Activated T-helper 2 cell treated with anti-CD3 and anti-CD28 coated beads, Interferon-gamma antibody, Interleukin-2, Interleukin-4, amounts not matched to agents 10 μg/mL and 5 μg/mL and 100 μg/mL, durations not matched to agents 14 hours and 24 hours and 36 hours (primary cell): ENCODE measurements around the gene LSM2. TPM values are rescaled to one million over a fixed set of nuclear protein-coding genes. Genes with fewer than 3 reads are reported as not detected.
"Not testable (repeated sequence)": the region's sequence is repeated elsewhere in the genome, so short reads cannot be mapped to it uniquely, and the experiment has no call there.

Experiments used
- DNase-seq: peaks from one replicate; pipeline ENCODE4 v3.0.0; 2021; ENCODE audit warnings: low spot score
- H3K27ac Mint-ChIP-seq: one replicate; pipeline ENCODE4 v1.8.0; 2021; ENCODE audit warnings: mixed read lengths
- H3K27me3 Mint-ChIP-seq: one replicate; pipeline ENCODE4 v1.8.0; 2021; ENCODE audit warnings: low read depth, mixed read lengths
- H3K36me3 Mint-ChIP-seq: one replicate; pipeline ENCODE4 v1.8.0; 2021; ENCODE audit warnings: low read depth, mixed read lengths
- H3K4me1 Mint-ChIP-seq: one replicate; pipeline ENCODE4 v1.8.0; 2021; ENCODE audit warnings: low read depth, mixed read lengths
- H3K4me3 Mint-ChIP-seq: one replicate; pipeline ENCODE4 v1.8.0; 2021; ENCODE audit warnings: low read depth, mild to moderate bottlenecking, moderate library complexity, mixed read lengths
- H3K9me3 Mint-ChIP-seq: one replicate; pipeline ENCODE4 v1.8.0; 2021; ENCODE audit warnings: mixed read lengths
- intact Hi-C: fragments of 100-400 bp; cut with micrococcal nuclease; formaldehyde crosslinking; loops from one replicate; pipeline ENCODE4 v1.15.1; 2023
- total RNA-seq: library from RNA; stranded (reverse); gene quantifications from 2 replicates; pipeline ENCODE4 v1.2.3, GENCODE V29; 2022

LSM2 gene
- total RNA-seq, 1 donor from 2014 or later: 130 TPM

GRCh38 chr6:31805939-31806469 is 762 bp downstream of the LSM2 start:
- Mint-ChIP-seq H3K36me3 (peaks cover 27% of the 10 kb centered on the region), H3K27ac (peak overlapping the region; percentile 96), H3K4me3 (peak overlapping the region; percentile 98), H3K9me3 (no peaks in the 10 kb centered on the region), H3K4me1 (peaks cover 16% of the 10 kb centered on the region), H3K27me3 (no peaks in the 10 kb centered on the region)
- DNase-seq: no peak
- intact Hi-C loops: loop anchor here (1.0 kb wide), 1 partner anchor 68 kb away; no protein-coding TSS in a partner anchor

DNA sequence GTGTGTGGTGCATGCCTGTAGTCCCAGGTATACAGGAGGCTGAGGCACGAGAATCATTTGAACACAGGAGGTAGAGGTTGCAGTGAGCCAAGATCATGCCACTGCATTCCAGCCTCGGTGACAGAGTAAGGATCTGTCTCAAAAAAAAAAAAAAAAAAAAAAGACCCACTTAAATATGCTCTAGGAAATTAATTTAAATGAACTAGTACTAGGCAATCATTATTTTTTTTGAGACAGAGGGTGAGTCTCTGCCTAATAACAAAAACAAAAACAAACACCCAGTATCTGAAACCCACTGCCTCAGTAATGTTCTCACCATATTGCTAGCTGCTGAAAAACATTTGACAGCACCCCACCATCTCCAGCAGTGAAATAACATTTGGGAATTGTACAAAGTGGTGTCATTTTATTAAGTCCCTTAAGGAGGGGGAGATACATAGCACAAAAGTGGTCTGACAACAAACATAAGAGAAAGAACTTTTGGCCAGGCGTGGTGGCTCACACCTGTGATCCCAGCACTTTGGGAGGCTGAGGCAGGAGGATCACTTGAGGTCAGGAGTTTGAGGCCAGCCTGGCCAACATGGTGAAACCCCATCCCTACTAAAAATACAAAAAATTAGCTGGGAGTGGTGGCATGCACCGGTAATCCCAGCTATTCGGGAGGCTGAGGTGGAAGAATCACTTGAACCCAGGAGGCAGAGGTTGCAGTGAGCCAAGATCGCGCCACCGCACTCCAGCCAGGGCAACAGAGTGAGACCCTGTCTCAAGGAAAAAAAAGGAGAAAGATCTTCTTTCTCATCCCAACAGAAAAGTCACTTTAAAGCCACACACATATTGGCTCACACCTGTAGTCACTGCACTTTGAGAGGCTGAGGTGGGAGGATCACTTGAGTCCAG is 5.5 kb downstream of the LSM2 start:
- H3K4me3 Mint-ChIP-seq, intact Hi-C loops, H3K27me3 Mint-ChIP-seq, DNase-seq, H3K9me3 Mint-ChIP-seq, H3K27ac Mint-ChIP-seq: not testable (repeated sequence)
- H3K36me3 Mint-ChIP-seq: peaks cover 28% of the 10 kb centered on the region
- H3K4me1 Mint-ChIP-seq: peaks cover 24% of the 10 kb centered on the region

GRCh38 chr6:31799781-31800180 is 7.0 kb downstream of the LSM2 start:
- Mint-ChIP-seq H3K4me1 (peaks cover 19% of the 10 kb centered on the region), H3K4me3 (no peak overlapping the region), H3K36me3 (peaks cover 29% of the 10 kb centered on the region), H3K9me3 (no peaks in the 10 kb centered on the region), H3K27ac (no peak overlapping the region), H3K27me3 (no peaks in the 10 kb centered on the region)
- DNase-seq: no peak
- intact Hi-C loops: loop anchor here (5.0 kb wide), 1 partner anchor 33 kb away; no protein-coding TSS in a partner anchor

DNA sequence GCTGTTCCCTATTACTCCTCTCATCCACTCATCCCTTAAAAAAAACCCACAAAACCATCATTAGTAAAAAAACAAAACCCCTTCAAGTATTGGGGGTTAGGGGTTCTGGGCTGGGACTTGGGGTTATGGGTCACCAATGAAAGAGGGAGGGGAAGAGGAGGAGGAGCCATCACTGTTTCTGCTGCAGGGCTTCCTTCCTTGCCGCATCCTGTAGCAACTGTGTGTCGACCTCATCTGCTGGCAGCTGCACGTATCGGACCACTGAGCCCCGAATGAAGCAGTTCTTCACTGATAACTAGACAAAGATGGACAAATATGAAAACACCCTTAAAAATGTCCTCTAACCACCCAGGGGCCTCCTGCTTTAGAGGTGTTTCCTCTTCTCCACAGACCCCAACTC is 9.2 kb downstream of the LSM2 start:
- Mint-ChIP-seq H3K4me3 (peak overlapping the region; percentile 49), H3K9me3 (no peaks in the 10 kb centered on the region), H3K27me3 (no peaks in the 10 kb centered on the region), H3K4me1 (peaks cover 29% of the 10 kb centered on the region), H3K27ac (peak overlapping the region; percentile 72), H3K36me3 (peaks cover 32% of the 10 kb centered on the region)
- no peak for DNase-seq
- intact Hi-C loops: loop anchor here (5.0 kb wide), 1 partner anchor 35 kb away; no protein-coding TSS in a partner anchor

DNA sequence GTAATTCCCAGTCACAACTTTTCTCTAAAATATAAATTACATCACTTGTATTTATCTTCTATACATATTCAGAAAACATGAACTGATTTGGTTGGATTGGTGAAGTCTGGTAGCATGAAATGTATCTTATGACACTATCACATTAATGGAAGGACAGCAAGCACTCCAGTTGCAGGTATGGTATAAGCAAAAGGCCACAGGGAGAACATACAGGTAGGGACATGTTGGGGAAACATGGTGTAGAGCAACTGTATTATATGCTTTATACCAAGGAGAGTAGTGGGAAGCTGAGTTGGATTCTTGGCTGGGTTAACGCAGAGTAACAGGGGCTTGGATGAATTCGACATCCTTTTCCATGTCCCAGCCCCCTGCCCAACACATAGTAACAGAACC is 9.8 kb downstream of the LSM2 start:
- Mint-ChIP-seq H3K4me1 (peaks cover 29% of the 10 kb centered on the region), H3K9me3 (no peaks in the 10 kb centered on the region), H3K36me3 (peaks cover 38% of the 10 kb centered on the region), H3K4me3 (peak overlapping the region; percentile 21), H3K27ac (peak overlapping the region; percentile 72), H3K27me3 (no peaks in the 10 kb centered on the region)
- no peak for DNase-seq
- intact Hi-C loops: loop anchor here (5.0 kb wide), 1 partner anchor 35 kb away; no protein-coding TSS in a partner anchor

- Mint-ChIP-seq H3K36me3 (peaks cover 43% of the 10 kb centered on the region), H3K27me3 (no peaks in the 10 kb centered on the region), H3K27ac (peak within 1 kb of the TSS; percentile 98), H3K4me1 (peaks cover 30% of the 10 kb centered on the region), H3K9me3 (no peaks in the 10 kb centered on the region), H3K4me3 (peak within 1 kb of the TSS; percentile 93)
- intact Hi-C loops: loop anchor here (2.0 to 5.0 kb wide), 3 partner anchors 19 to 57 kb away; partner anchors contain the start of genes HSPA1A and HSPA1L
- peak; percentile 81 for DNase-seq
Measured at GRCh38 chr6:31795616-31796298, 11.0 kb downstream of the LSM2 start, which contains the start of gene VARS1. Gene VARS1 (minus strand): TSS chr6:31795752. CDS start chr6:31795217, 535 bp downstream.

DNA sequence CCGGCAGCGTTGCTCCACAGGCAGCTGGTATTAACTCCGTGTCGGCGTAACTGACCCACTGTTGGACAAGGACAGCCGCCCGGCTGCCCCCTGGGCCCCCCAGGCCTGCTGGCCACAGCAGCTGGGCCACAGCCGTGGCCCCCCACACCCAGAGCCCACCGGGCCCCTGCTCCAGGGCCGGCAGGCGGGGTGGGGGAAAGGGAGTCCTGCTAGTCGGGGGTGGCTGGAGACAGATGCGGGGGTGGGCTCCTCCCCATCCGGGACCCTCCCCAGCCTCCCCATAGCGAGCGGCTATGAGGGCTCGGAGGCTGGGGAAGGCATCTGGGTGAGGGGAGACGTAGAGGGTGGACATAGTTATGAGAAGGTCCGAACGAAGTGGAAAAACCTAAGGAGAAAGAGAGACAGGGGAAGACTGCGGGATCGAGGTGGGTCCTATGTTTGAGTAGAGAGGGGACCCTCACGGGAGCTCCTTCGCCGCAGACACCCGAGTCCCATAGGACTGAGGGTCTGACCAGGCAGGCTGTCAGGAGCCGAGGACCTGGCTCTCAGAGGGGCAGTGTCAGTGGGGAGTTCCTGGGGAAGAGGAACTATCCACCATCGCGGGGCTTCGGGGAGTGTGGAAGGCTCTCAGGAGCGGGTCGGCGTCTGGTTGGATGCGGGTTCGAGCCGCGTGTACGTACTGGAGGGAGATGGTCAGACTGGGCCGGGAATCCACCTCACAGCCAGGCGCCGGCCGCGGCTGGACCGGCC is 11.7 kb downstream of the LSM2 start:
- no peaks in the 10 kb centered on the region for H3K27me3 Mint-ChIP-seq
- intact Hi-C loops: loop anchor here (2.0 to 5.0 kb wide), 3 partner anchors 20 to 56 kb away; partner anchors contain the start of genes HSPA1A and HSPA1L
- DNase-seq: no peak
- peak overlapping the region; percentile 98 for H3K27ac Mint-ChIP-seq
- H3K36me3 Mint-ChIP-seq: peaks cover 46% of the 10 kb centered on the region
- H3K4me3 Mint-ChIP-seq: peak overlapping the region; percentile 93
- H3K9me3 Mint-ChIP-seq: no peaks in the 10 kb centered on the region
- H3K4me1 Mint-ChIP-seq: peaks cover 33% of the 10 kb centered on the region

DNA sequence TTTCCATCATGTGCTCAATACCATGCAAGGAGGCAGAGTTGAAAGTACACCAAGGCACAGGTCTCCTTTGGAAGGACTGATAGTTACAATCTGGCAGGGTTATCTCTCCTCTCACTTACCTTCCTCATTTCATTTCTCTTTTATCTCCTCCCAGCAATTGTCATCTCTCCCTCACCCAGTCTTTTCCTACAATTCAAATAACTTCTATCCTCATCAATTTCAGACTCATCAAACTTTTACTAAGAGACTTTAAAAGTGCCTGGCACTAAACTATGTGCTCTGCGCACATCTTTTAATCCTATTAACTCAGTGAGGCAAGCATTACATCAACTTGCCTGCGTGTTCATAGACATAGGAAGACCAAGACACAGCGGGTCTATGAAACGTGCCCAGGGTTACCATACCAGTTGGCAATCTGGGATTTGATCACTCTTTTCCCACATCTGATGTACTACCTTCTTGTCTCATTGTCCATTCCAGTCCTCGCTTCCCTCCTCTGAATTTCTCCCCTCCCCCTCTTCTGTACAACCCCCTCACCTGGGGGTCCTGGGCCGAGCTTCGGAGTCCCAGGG is 12.4 kb downstream of the LSM2 start:
- Mint-ChIP-seq H3K27me3 (no peaks in the 10 kb centered on the region), H3K36me3 (peaks cover 50% of the 10 kb centered on the region)

DNA sequence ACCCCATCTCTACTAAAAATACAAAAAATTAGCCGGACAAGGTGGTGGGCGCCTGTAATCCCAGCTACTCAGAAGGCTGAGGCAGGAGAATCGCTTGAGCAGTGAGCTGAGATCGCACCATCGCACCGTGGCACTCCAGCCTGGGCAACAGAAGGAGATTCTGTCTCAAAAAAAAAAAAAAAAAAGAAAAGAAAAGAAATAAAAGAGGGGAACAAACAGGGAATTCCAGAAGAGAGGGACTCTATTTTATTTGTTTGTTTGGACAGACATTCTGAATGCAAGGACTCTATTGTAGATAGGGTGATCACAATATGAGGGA is 12.9 kb downstream of the LSM2 start:
- not testable (repeated sequence) for H3K9me3 Mint-ChIP-seq, DNase-seq, H3K27me3 Mint-ChIP-seq
- H3K27ac Mint-ChIP-seq: peak overlapping the region; percentile 87
- H3K36me3 Mint-ChIP-seq: peaks cover 55% of the 10 kb centered on the region
- peak overlapping the region; percentile 93 for H3K4me3 Mint-ChIP-seq
- H3K4me1 Mint-ChIP-seq: peaks cover 36% of the 10 kb centered on the region
- intact Hi-C loops: loop anchor here (2.0 kb wide), 2 partner anchors 21 to 55 kb away; partner anchors contain the start of genes HSPA1A and HSPA1L

More for the DNA sequence above, 12.4 kb downstream of the LSM2 start:
- H3K27ac Mint-ChIP-seq: peak overlapping the region; percentile 87
- no peaks in the 10 kb centered on the region for H3K9me3 Mint-ChIP-seq
- DNase-seq: no peak
- intact Hi-C loops: loop anchor here (2.0 kb wide), 2 partner anchors 20 to 56 kb away; partner anchors contain the start of genes HSPA1A and HSPA1L
- peaks cover 34% of the 10 kb centered on the region for H3K4me1 Mint-ChIP-seq
- peak overlapping the region; percentile 93 for H3K4me3 Mint-ChIP-seq

DNA sequence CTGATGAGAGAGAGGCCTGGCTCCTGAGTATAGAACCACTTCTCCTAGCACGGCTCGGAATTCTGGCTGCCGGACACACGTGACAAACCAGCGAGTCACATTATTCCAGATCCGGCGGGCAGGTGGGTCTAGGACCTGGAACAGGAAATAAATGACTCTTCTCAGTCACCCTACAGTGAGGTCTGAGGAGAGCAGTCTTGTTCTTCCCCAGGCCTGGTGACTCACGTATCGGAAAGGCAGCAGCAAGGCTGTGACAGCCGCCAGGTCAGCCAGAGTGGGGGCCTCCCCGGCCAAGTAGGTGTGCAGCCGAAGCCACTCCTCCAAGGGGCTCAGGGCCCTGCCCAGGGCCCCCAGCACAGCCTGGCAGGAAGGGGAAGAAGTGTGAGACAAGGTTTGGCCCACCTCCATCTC is 14.0 kb downstream of the LSM2 start:
- peak overlapping the region; percentile 26 for H3K4me3 Mint-ChIP-seq
- intact Hi-C loops: no loop called here
- DNase-seq: no peak
- peaks cover 32% of the 10 kb centered on the region for H3K4me1 Mint-ChIP-seq
- no peaks in the 10 kb centered on the region for H3K9me3 Mint-ChIP-seq
- no peaks in the 10 kb centered on the region for H3K27me3 Mint-ChIP-seq
- no peak overlapping the region for H3K27ac Mint-ChIP-seq
- H3K36me3 Mint-ChIP-seq: peaks cover 52% of the 10 kb centered on the region

DNA sequence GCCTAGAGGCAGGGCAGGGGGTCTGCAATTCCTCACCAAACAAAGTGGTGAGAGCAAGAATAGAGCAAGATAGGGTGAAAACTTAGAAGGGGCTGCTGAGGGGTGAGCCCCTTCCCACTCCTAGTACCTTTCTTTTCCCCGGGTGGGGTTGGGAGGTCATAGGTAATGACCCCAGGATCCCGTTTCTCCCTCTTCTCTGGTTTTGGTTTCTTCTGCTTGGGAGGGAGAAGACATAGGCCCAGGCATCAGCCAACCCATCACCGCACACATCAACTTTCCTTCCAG is 14.7 kb downstream of the LSM2 start:
- Mint-ChIP-seq H3K27me3 (no peaks in the 10 kb centered on the region), H3K9me3 (no peaks in the 10 kb centered on the region), H3K4me3 (no peak overlapping the region), H3K36me3 (peaks cover 47% of the 10 kb centered on the region), H3K4me1 (peaks cover 25% of the 10 kb centered on the region), H3K27ac (no peak overlapping the region)
- intact Hi-C loops: no loop called here
- no peak for DNase-seq
